Muscle layer of duodenum (tissue), 2 donors: Measurements from ENCODE around the gene ARHGAP32.

Experiments used
- H3K27ac ChIP-seq: one replicate; pipeline ENCODE4 v1.7.0; 2013; ENCODE audit warnings: mild to moderate bottlenecking, low read length
- H3K27me3 ChIP-seq: one replicate; pipeline ENCODE4 v1.7.0; 2013; ENCODE audit warnings: low read depth, mild to moderate bottlenecking, control low read depth, low read length
- H3K36me3 ChIP-seq, 2 donors: one replicate each; pipeline ENCODE4 v1.7.0; 2013; ENCODE audit warnings: low read length in 2 of 2, control low read depth in 1 of 2, mild to moderate bottlenecking in 1 of 2; ENCODE audit not compliant: insufficient read depth in 2 of 2, control insufficient read depth in 1 of 2
- H3K4me1 ChIP-seq, 2 donors: one replicate each; pipeline ENCODE4 v1.7.0; 2013; ENCODE audit warnings: low read length in 2 of 2, mild to moderate bottlenecking in 2 of 2, control low read depth in 1 of 2, moderate library complexity in 1 of 2; ENCODE audit not compliant: insufficient read depth in 2 of 2, control insufficient read depth in 1 of 2
- H3K4me3 ChIP-seq, 2 donors: one replicate each; pipeline ENCODE4 v1.7.0; 2013; ENCODE audit warnings: low read length in 2 of 2, low read depth in 1 of 2, mild to moderate bottlenecking in 1 of 2
- H3K9me3 ChIP-seq, 2 donors: one replicate each; pipeline ENCODE4 v1.7.0; 2013; ENCODE audit warnings: low read length in 2 of 2, control low read depth in 1 of 2, mild to moderate bottlenecking in 1 of 2; ENCODE audit not compliant: control insufficient read depth in 1 of 2
- donor health status: healthy.

The ARHGAP32 gene

DNA sequence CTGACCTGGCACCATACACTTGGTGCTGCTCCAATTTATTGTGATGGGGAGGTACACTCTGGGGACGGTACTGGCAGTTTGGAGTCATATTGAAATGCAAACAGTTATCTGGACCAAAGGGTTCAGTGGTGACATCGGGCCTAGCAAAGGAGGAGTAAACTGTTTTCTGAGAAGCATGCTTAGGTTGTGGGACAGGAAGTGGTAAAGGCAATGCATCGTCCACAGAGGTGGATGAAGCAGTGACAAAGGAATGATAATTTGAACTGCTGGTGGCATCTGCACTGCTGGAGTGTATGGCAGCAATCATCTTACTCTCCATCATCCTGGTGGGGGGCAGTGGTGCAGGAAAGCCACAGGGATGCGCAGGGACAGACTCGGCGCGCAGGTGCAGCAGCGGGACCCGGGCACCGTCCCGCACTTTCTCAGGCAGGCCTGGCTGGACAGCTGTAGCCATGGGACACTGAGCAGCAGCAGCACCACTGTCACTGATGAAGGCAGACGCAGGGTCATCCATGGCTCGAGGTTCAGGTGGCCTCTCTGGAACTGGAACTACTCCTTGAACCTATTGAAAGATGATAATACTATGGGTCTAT, 221.4 kb downstream of the ARHGAP32 start:
- Histone ChIP-seq H3K4me1 (no peaks in the 10 kb centered on the region), H3K36me3 (peaks cover 42 to 64% of the 10 kb centered on the region in 2 donors), H3K9me3 (no peaks in the 10 kb centered on the region), H3K27ac (no peak overlapping the region), H3K27me3 (no peaks in the 10 kb centered on the region), H3K4me3 (no peak overlapping the region)

DNA sequence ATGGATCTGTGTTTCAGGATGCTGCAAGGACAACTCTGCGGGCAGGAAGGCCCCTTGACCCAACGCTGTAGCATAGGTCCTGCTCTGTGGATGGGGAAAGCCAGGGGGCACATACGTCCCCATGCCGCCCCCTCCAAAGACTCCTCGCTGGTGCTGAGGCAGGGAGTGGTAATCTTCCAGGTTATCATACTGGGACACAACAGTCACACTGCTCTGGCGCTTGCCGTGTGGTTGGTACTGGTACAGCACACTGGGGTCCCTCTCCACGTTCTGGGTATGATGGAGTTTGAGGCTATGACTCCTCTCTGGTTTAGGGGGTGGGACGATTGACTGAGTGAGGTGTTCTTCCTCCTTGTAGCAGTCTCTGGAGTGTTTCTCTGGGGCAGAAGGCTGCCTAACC, 223.2 kb downstream of the ARHGAP32 start:
- Histone ChIP-seq H3K27ac (no peak overlapping the region), H3K9me3 (no peaks in the 10 kb centered on the region), H3K27me3 (no peaks in the 10 kb centered on the region), H3K36me3 (peaks cover 30 to 51% of the 10 kb centered on the region in 2 donors), H3K4me1 (no peaks in the 10 kb centered on the region), H3K4me3 (no peak overlapping the region)

DNA sequence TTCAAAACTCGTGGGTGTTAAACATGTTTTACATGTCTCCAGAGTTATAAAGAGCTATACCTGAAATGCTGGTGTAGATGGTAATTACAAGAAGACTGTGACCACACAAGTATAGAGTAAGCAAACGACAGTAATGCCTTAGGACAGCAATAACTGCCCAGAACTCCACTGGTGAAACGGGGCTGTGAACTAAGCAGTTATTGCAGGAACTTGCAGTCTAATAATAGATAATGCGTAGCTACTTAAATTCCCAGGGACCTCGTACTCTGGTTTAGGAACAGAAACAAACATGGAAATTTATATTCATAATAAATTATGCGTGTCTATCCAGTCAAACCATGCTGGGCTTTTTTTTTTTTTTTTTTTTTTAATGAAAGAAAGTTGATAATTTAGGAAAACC, 224.5 kb downstream of the ARHGAP32 start:
- Histone ChIP-seq H3K9me3 (no peaks in the 10 kb centered on the region), H3K36me3 (peaks cover 21 to 40% of the 10 kb centered on the region in 2 donors), H3K4me1 (no peaks in the 10 kb centered on the region), H3K27me3 (no peaks in the 10 kb centered on the region), H3K4me3 (no peak overlapping the region), H3K27ac (no peak overlapping the region)

DNA sequence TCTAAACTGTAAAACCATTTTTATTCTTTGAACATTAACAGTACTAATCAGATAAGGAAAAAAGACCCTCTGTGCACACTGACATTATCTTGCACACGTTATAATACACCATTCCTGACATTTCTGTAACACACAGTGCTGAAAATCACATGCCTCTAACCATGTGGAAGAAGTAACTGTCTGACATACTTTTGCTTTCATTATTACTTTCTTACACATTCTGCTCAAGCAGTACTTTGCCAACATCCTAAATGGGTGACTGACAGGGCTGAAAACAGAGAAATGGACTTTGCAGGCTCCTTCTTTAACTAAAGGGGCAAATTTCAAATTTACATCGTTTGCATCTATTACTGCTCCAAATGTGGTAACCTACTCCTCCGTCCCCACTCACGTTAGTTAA, 226.6 kb downstream of the ARHGAP32 start:
- no peak overlapping the region for H3K27ac ChIP-seq
- H3K4me1 ChIP-seq: no peaks in the 10 kb centered on the region
- H3K36me3 ChIP-seq: peaks cover 13 to 22% of the 10 kb centered on the region in 2 donors
- no peaks in the 10 kb centered on the region for H3K9me3 ChIP-seq
- no peaks in the 10 kb centered on the region for H3K27me3 ChIP-seq
- H3K4me3 ChIP-seq: no peak overlapping the region

DNA sequence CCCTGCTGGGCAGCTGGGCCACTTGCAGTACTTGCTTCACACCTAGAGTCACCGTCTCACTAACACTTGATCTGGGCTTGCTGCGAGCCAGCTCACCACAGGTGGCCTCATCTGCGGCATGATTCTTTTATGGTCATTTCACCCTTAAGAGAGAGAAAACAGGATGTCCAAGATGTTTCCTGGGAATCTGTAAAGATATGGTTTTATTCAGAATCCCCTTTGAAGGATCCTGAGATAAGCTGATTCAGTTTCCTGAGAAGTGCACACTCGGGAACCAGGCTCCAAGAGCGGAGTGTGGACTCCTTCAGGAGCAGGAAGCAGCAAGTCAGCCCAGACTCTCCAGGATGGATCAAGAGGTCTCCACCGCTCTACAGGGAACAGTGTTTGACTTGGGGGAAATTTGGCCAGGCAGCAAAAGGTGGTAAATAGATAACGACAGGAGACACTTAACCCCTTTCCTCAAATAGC, 227.6 kb downstream of the ARHGAP32 start:
- H3K9me3 ChIP-seq: no peaks in the 10 kb centered on the region
- H3K4me3 ChIP-seq: no peak overlapping the region
- H3K27ac ChIP-seq: no peak overlapping the region
- peaks cover 4 to 13% of the 10 kb centered on the region in 2 donors for H3K36me3 ChIP-seq
- no peaks in the 10 kb centered on the region for H3K4me1 ChIP-seq
- no peaks in the 10 kb centered on the region for H3K27me3 ChIP-seq

DNA sequence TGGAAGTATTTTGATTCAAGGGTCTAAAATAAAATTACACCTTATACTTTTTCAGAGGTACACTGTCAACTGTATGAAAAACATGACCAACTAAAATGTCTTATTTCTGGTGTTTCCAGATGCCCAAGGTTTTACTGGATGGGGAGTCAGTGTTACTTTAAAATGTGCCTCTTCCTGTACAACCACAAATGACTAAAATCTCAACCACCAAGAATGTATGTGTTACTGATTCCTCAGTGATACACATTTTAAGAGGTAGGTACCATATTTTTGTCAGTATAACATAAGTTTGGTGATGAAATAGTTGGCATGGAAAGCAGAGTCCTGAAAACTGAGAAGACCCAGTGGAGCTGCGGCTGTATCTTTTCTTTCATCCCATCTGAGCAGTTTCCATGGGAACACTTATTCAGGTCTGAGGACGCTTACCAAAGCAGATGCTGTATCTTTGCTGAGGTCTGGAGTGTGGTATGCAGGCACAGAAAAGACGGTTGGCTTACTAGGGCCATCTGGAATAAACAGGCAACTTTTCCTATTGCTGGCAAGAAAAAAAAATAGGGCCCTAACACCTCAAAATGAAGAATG, 228.3 kb downstream of the ARHGAP32 start:
- Histone ChIP-seq H3K4me1 (no peaks in the 10 kb centered on the region), H3K9me3 (no peaks in the 10 kb centered on the region), H3K27me3 (no peaks in the 10 kb centered on the region), H3K36me3 (peaks cover 0 to 6% of the 10 kb centered on the region in 2 donors), H3K27ac (no peak overlapping the region), H3K4me3 (no peak overlapping the region)

DNA sequence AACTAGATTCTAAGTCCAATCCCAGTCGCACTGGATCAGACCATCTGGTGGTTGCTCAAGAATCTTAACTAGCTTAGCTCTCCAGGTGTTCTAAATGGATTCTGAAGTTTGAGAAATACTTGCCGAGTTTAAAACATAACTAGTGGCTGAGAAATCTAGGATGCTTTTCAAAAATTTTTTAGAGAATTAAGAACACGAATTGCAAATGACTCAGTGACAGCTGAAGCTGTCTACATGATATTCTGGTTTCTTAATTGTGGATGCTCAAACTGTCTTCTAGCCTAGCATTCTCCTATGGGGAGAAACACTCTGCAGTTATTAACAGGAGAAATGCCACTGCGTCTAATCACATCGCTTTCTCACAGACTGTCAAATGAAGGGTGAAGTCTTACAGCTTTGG, 229.2 kb downstream of the ARHGAP32 start:
- Histone ChIP-seq H3K27ac (no peak overlapping the region), H3K4me3 (no peak overlapping the region), H3K36me3 (no peaks in the 10 kb centered on the region), H3K4me1 (no peaks in the 10 kb centered on the region), H3K27me3 (no peaks in the 10 kb centered on the region), H3K9me3 (no peaks in the 10 kb centered on the region)

DNA sequence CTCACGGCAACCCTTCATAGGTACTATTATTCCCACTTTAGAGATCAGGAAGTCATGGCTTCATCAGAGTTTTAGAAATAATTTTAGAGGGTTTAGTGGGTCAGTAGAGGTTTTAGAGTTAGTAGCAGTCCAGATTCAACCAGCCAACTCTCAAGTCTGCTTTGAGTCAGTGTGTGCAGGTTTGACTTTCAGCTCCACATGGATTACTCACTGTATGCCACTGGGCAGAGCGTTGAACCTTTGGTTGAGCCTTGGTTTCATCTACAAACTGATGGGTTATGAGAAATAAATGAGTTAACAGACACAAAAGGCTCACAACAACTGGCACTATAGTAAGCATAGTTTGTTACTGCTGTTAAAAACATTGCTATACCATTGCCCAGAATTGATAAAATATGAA, 230.5 kb downstream of the ARHGAP32 start:
- H3K36me3 ChIP-seq: no peaks in the 10 kb centered on the region
- no peaks in the 10 kb centered on the region for H3K4me1 ChIP-seq
- no peaks in the 10 kb centered on the region for H3K27me3 ChIP-seq
- H3K9me3 ChIP-seq: no peaks in the 10 kb centered on the region
- H3K27ac ChIP-seq: no peak overlapping the region
- no peak overlapping the region for H3K4me3 ChIP-seq

DNA sequence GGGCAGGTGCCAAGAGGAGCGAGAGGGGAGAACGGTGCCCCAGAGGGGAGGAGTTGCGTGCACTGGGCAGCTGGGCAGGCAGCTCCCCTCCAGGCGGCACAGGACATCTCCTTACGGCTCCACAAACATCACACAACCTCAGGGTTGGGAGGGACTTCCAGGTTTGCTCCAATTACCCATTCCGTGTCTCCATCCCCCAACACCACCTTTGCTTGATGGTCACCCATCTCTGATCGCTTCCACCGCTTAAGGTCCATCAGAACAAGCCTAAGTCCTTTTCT, 235.0 kb downstream of the ARHGAP32 start:
- Histone ChIP-seq H3K4me3 (no peak overlapping the region), H3K9me3 (no peaks in the 10 kb centered on the region), H3K27ac (no peak overlapping the region), H3K36me3 (no peaks in the 10 kb centered on the region), H3K4me1 (no peaks in the 10 kb centered on the region), H3K27me3 (no peaks in the 10 kb centered on the region)

DNA sequence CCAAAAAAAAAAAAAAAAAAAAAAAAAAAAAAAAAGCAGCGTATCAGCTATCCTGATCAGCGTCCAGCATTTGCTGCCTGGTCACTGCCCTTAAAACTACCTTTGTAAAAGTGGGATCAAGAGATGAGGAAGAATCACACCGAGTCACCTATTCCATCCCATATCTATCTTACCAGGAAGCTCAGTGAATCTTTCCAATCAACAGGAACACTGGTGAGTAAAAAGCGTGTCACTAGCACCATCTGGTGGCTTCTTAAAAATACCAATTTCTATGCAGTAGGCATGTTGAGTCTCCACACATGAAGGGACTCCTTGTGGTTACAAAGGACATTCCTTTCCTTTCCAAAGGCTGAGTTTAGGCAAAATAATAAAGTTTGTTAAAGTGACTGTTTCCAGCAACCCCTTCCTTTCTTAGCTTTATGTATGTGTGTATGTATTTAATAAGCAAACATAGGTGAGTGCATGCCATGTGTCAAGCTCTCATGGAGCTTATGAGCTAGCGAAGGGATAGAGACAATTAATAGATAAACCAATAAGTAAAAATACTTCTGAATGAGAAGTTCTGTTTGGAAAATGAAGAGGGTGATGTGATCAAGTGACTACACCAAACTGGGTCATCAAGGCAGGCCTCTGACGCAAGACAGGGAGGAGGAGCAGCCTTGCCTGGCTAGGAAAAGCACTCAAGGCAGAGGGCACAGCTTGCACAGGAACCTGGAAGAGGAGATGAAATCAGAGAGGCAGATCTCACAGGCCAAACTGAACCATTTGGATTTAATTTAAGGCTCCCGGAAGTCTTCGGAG, 235.5 kb downstream of the ARHGAP32 start:
- Histone ChIP-seq H3K36me3 (no peaks in the 10 kb centered on the region), H3K27ac (no peak overlapping the region), H3K27me3 (no peaks in the 10 kb centered on the region), H3K4me1 (no peaks in the 10 kb centered on the region), H3K4me3 (no peak overlapping the region), H3K9me3 (no peaks in the 10 kb centered on the region)

DNA sequence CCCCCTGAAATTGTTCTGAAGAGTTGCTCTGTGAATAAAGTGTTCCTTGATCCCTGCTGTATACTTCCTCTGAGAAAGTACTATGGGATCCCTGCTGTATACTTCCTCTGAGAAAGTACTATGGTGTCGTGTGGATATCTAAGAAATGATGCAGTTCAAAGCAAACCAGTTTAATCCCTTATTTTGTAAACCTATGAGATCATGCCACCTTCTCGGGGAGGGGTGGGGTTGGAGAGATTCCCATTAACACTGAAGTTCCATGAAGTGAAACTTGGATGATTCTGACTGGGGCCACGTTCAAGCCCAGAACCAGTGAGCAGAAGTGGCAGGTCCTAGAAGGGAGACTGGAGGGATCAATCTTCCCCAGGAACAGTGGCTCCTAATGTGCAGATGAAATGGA, 236.5 kb downstream of the ARHGAP32 start:
- Histone ChIP-seq H3K36me3 (no peaks in the 10 kb centered on the region), H3K27me3 (no peaks in the 10 kb centered on the region), H3K4me3 (no peak overlapping the region), H3K9me3 (no peaks in the 10 kb centered on the region), H3K27ac (no peak overlapping the region), H3K4me1 (no peaks in the 10 kb centered on the region)
